Measurements from ENCODE around the gene MUSK. TPM values are rescaled to one million over a fixed set of nuclear protein-coding genes. Genes with fewer than 3 reads are reported as not detected.

The MUSK gene
- total RNA-seq, 1 donor from 2014 or later: under 0.01 TPM

DNA sequence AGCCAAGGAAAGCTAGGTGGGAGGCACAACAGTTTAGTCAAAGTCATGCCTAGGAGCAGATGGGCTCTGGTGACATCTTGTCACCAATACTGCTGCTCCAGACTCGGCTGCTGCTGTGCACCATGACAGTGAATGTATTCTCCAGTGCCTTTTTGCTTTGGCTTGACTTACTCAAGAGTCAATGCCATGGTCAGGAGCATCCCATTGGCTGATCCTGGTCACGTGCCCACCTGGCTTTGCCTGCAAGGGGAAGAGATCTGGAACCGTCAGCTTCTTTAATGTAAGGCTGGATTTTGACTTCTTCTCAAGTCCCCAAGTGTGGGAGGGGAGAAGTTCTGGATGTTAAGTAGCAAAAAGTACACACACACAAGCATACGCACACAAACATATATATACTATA is 19.9 kb upstream of the MUSK start:
- TF ChIP-seq, protein P1, sequence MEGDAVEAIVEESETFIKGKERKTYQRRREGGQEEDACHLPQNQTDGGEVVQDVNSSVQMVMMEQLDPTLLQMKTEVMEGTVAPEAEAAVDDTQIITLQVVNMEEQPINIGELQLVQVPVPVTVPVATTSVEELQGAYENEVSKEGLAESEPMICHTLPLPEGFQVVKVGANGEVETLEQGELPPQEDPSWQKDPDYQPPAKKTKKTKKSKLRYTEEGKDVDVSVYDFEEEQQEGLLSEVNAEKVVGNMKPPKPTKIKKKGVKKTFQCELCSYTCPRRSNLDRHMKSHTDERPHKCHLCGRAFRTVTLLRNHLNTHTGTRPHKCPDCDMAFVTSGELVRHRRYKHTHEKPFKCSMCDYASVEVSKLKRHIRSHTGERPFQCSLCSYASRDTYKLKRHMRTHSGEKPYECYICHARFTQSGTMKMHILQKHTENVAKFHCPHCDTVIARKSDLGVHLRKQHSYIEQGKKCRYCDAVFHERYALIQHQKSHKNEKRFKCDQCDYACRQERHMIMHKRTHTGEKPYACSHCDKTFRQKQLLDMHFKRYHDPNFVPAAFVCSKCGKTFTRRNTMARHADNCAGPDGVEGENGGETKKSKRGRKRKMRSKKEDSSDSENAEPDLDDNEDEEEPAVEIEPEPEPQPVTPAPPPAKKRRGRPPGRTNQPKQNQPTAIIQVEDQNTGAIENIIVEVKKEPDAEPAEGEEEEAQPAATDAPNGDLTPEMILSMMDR (IDR thresholded peaks at IDR 0.05; ENCODE audit: insufficient read depth, low read length, severe bottlenecking): no peak
- Histone ChIP-seq H3K36me3 (ENCODE audit: control insufficient read depth, insufficient read depth, low read length) (no peaks in the 10 kb centered on the region), H3K27me3 (ENCODE audit: control insufficient read depth, insufficient read depth, low read length) (no peaks in the 10 kb centered on the region), H3K4me3 (ENCODE audit: low read depth, low read length) (no peak overlapping the region)
- FAIRE-seq: no peak
- DNase-seq (ENCODE audit: low read depth): no peak

GRCh38 chr9:110650261-110650660 is 18.3 kb upstream of the MUSK start:
- TF ChIP-seq, protein P1 (IDR thresholded peaks at IDR 0.05; ENCODE audit: insufficient read depth, low read length, severe bottlenecking): no peak
- DNase-seq (ENCODE audit: low read depth): no peak

DNA sequence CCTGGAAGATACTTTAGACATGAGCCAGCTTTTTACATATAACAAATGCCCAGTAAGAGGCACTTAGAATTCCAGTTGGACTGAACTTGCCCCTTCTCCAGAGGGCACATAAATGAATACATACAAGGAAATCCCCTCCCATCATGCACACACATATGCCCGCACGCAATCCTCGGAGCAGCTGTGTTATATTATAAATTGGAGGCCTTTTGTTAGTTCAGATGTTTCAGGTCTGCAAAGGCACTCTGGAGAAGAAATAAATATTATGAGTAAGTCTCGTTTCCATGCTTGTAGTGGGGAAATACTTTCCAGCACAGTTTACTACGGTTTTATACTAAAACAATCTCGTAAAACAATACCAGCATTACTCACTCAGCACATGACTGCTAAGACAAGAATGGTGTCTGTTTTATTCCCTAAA is 17.6 kb upstream of the MUSK start:
- Histone ChIP-seq H3K4me3 (ENCODE audit: low read depth, low read length) (no peak overlapping the region), H3K36me3 (ENCODE audit: control insufficient read depth, insufficient read depth, low read length) (no peaks in the 10 kb centered on the region), H3K27me3 (ENCODE audit: control insufficient read depth, insufficient read depth, low read length) (no peaks in the 10 kb centered on the region)
- no peak for FAIRE-seq
- TF ChIP-seq, protein P1 (IDR thresholded peaks at IDR 0.05; ENCODE audit: insufficient read depth, low read length, severe bottlenecking): no peak
- DNase-seq (ENCODE audit: low read depth): peak; percentile 12

More at GRCh38 chr9:110650261-110650660, 18.3 kb upstream of the MUSK start:
- FAIRE-seq: no peak
- no peaks in the 10 kb centered on the region for H3K27me3 ChIP-seq (ENCODE audit: control insufficient read depth, insufficient read depth, low read length)
- no peak overlapping the region for H3K4me3 ChIP-seq (ENCODE audit: low read depth, low read length)
- no peaks in the 10 kb centered on the region for H3K36me3 ChIP-seq (ENCODE audit: control insufficient read depth, insufficient read depth, low read length)

GRCh38 chr9:110655754-110656641 is 12.6 kb upstream of the MUSK start:
- no peaks in the 10 kb centered on the region for H3K36me3 ChIP-seq (ENCODE audit: control insufficient read depth, insufficient read depth, low read length)
- H3K27me3 ChIP-seq (ENCODE audit: control insufficient read depth, insufficient read depth, low read length): no peaks in the 10 kb centered on the region
- TF ChIP-seq, protein P1 (IDR thresholded peaks at IDR 0.05; ENCODE audit: insufficient read depth, low read length, severe bottlenecking): no peak
- H3K4me3 ChIP-seq (ENCODE audit: low read depth, low read length): no peak overlapping the region
- FAIRE-seq (no peak), DNase-seq (ENCODE audit: low read depth) (no peak)

- Histone ChIP-seq H3K4me3 (ENCODE audit: low read depth, low read length) (no peak overlapping the region), H3K36me3 (ENCODE audit: control insufficient read depth, insufficient read depth, low read length) (no peaks in the 10 kb centered on the region), H3K27me3 (ENCODE audit: control insufficient read depth, insufficient read depth, low read length) (no peaks in the 10 kb centered on the region)
- no peak for FAIRE-seq
- TF ChIP-seq, protein P1 (IDR thresholded peaks at IDR 0.05; ENCODE audit: insufficient read depth, low read length, severe bottlenecking): no peak
- DNase-seq (ENCODE audit: low read depth): peak; percentile 47
Measured at GRCh38 chr9:110659891-110660541, 8.6 kb upstream of the MUSK start.
